Colonic mucosa (tissue), 4 donors: ENCODE data around the gene SULF2. TPM values are rescaled to one million over a fixed set of nuclear protein-coding genes. Genes with fewer than 3 reads are reported as not detected.

Experiments
- DNase-seq: peaks from one replicate; pipeline ENCODE4 v3.0.0-alpha.2; 2020
- H3K27ac ChIP-seq: fragments of 200-600 bp; one replicate; pipeline ENCODE4 v1.8.0; 2021
- H3K27me3 ChIP-seq: fragments of 200-600 bp; one replicate; pipeline ENCODE4 v1.8.0; 2021
- H3K36me3 ChIP-seq: fragments of 200-600 bp; one replicate; pipeline ENCODE4 v1.8.0; 2021
- H3K4me1 ChIP-seq: fragments of 200-600 bp; one replicate; pipeline ENCODE4 v1.8.0; 2021; ENCODE audit warnings: mild to moderate bottlenecking
- H3K4me3 ChIP-seq: fragments of 200-600 bp; one replicate; pipeline ENCODE4 v1.8.0; 2021
- H3K9ac ChIP-seq, 2 donors: one replicate each; pipeline ENCODE4 v1.7.0; 2013; ENCODE audit warnings: control low read depth in 2 of 2, low read depth in 2 of 2, low read length in 2 of 2
- H3K9me3 ChIP-seq: fragments of 200-600 bp; one replicate; pipeline ENCODE4 v1.8.0; 2021
- CTCF ChIP-seq: fragments of 200-600 bp; IDR thresholded peaks from one replicate; pipeline ENCODE4 v1.8.0; 2022; ENCODE audit warnings: antibody characterized with exemption, mild to moderate bottlenecking
- intact Hi-C: fragments of 100-400 bp; cut with DNase I; formaldehyde crosslinking; loops from one replicate; pipeline ENCODE4 v1.14.1; 2022
- total RNA-seq, 2 donors: library from RNA; stranded (reverse); fragmentation: NEBNext Ultra II Directional in 1 of 2; extraction: Animal tissue kit (Norgen Biotek cat#: 25700) in 1 of 2; gene quantifications; one replicate each; pipeline ENCODE4 v1.2.1, GENCODE V29; 2021
- donor health status: healthy.
- donor health status: DM: no; HTN: no; CAD: no.
- donor health status: DM: no; HTN: no; CAD: no.

The SULF2 gene
- total RNA-seq, 2 donors from 2014 or later, result 97.9 to 153 TPM

GRCh38 chr20:47686545-47686944, 98.7 kb downstream of the SULF2 start:
- no peak for TF ChIP-seq CTCF
- DNase-seq, result no peak
- no peaks in the 10 kb centered on the region for H3K27me3 ChIP-seq
- H3K9me3 ChIP-seq, result no peaks in the 10 kb centered on the region
- H3K36me3 ChIP-seq, result no peaks in the 10 kb centered on the region
- no peaks in the 10 kb centered on the region for H3K4me1 ChIP-seq
- no peak overlapping the region for H3K9ac ChIP-seq
- intact Hi-C loops, result no loop called here
- no peak overlapping the region for H3K27ac ChIP-seq
- H3K4me3 ChIP-seq, result no peak overlapping the region

- Histone ChIP-seq H3K4me3 (no peak overlapping the region), H3K9me3 (no peaks in the 10 kb centered on the region), H3K4me1 (no peaks in the 10 kb centered on the region), H3K36me3 (no peaks in the 10 kb centered on the region), H3K9ac (no peak overlapping the region), H3K27ac (no peak overlapping the region), H3K27me3 (no peaks in the 10 kb centered on the region)
- DNase-seq, result no peak
- no peak for TF ChIP-seq CTCF
- intact Hi-C loops, result no loop called here
Observed at GRCh38 chr20:47684306-47685080, 100.8 kb downstream of the SULF2 start.

GRCh38 chr20:47682916-47683315, 102.4 kb downstream of the SULF2 start:
- Histone ChIP-seq H3K4me3 (no peak overlapping the region), H3K27me3 (no peaks in the 10 kb centered on the region), H3K4me1 (no peaks in the 10 kb centered on the region), H3K36me3 (no peaks in the 10 kb centered on the region), H3K27ac (no peak overlapping the region), H3K9me3 (no peaks in the 10 kb centered on the region), H3K9ac (no peak overlapping the region)
- no peak for DNase-seq
- TF ChIP-seq CTCF, result no peak
- intact Hi-C loops, result no loop called here

- Histone ChIP-seq H3K9ac (no peak overlapping the region), H3K36me3 (no peaks in the 10 kb centered on the region), H3K9me3 (no peaks in the 10 kb centered on the region), H3K27me3 (no peaks in the 10 kb centered on the region), H3K27ac (no peak overlapping the region), H3K4me3 (no peak overlapping the region), H3K4me1 (no peaks in the 10 kb centered on the region)
- no peak for DNase-seq
- no peak for TF ChIP-seq CTCF
- intact Hi-C loops, result no loop called here
Observed at GRCh38 chr20:47682028-47682783, 103.1 kb downstream of the SULF2 start.

- no peaks in the 10 kb centered on the region for H3K36me3 ChIP-seq
- TF ChIP-seq CTCF, result no peak
- intact Hi-C loops, result no loop called here
- no peak overlapping the region for H3K27ac ChIP-seq
- no peaks in the 10 kb centered on the region for H3K4me1 ChIP-seq
- H3K27me3 ChIP-seq, result no peaks in the 10 kb centered on the region
- H3K9ac ChIP-seq, result no peak overlapping the region
- H3K9me3 ChIP-seq, result no peaks in the 10 kb centered on the region
- DNase-seq, result no peak
- no peak overlapping the region for H3K4me3 ChIP-seq
Observed at GRCh38 chr20:47680804-47681529, 104.3 kb downstream of the SULF2 start.
